H9 (cell line): ENCODE results near the gene HRAS. TPM values are rescaled to one million over a fixed set of nuclear protein-coding genes. Genes with fewer than 3 reads are reported as not detected.

Source experiments
- DNase-seq: peaks from one replicate; pipeline ENCODE4 v3.0.0-alpha.2; 2017
- H2AFZ ChIP-seq: one replicate; pipeline ENCODE4 v1.6.1; 2013; ENCODE audit warnings: mild to moderate bottlenecking, low read length, control low read depth, moderate library complexity
- H2AK5ac ChIP-seq: 2 replicates; pipeline ENCODE4 v1.6.1; 2013; ENCODE audit warnings: low read length, control low read depth, mixed read lengths; ENCODE audit not compliant: insufficient read length
- H2BK120ac ChIP-seq: one replicate; pipeline ENCODE4 v1.6.1; 2013; ENCODE audit warnings: low read depth, mild to moderate bottlenecking, low read length, control low read depth, inconsistent platforms; ENCODE audit not compliant: poor library complexity, severe bottlenecking
- H2BK12ac ChIP-seq: 2 replicates; pipeline ENCODE4 v1.6.1; 2013; ENCODE audit warnings: low read length, control low read depth, mixed read lengths, low read depth; ENCODE audit not compliant: insufficient read length
- H2BK15ac ChIP-seq: 2 replicates; pipeline ENCODE4 v1.6.1; 2013; ENCODE audit warnings: low read depth, low read length, control low read depth
- H2BK20ac ChIP-seq: one replicate; pipeline ENCODE4 v1.6.1; 2013; ENCODE audit warnings: low read depth, mild to moderate bottlenecking, low read length, control low read depth, inconsistent platforms; ENCODE audit not compliant: poor library complexity, severe bottlenecking
- H2BK5ac ChIP-seq: 2 replicates; pipeline ENCODE4 v1.6.1; 2013; ENCODE audit warnings: low read length, control low read depth, mixed read lengths; ENCODE audit not compliant: insufficient read length
- H3K14ac ChIP-seq: 2 replicates; pipeline ENCODE4 v1.6.1; 2013; ENCODE audit warnings: low read length, control low read depth; ENCODE audit not compliant: insufficient read depth
- H3K18ac ChIP-seq: 2 replicates; pipeline ENCODE4 v1.6.1; 2013; ENCODE audit warnings: low read depth, mild to moderate bottlenecking, mixed read lengths, low read length, control low read depth; ENCODE audit not compliant: insufficient read length
- H3K23ac ChIP-seq: 2 replicates; pipeline ENCODE4 v1.6.1; 2013; ENCODE audit warnings: low read length, control low read depth, mixed read lengths, low read depth; ENCODE audit not compliant: insufficient read length
- H3K23me2 ChIP-seq: 2 replicates; pipeline ENCODE4 v1.6.1; 2013; ENCODE audit warnings: low read depth, mild to moderate bottlenecking, mixed read lengths, low read length, control low read depth; ENCODE audit not compliant: insufficient read length, poor library complexity, severe bottlenecking
- H3K27ac ChIP-seq: 2 replicates; pipeline ENCODE4 v1.5.1; 2013; ENCODE audit warnings: low read length, control low read depth, mixed read lengths, low read depth; ENCODE audit not compliant: insufficient read length
- H3K27me3 ChIP-seq: 2 replicates; pipeline ENCODE4 v1.6.1; 2013; ENCODE audit warnings: low read length, control low read depth, inconsistent platforms; ENCODE audit not compliant: insufficient read depth
- H3K4ac ChIP-seq: 2 replicates; pipeline ENCODE4 v1.6.1; 2013; ENCODE audit warnings: low read depth, mild to moderate bottlenecking, control low read depth, inconsistent platforms, low read length, moderate library complexity
- H3K4me1 ChIP-seq: 2 replicates; pipeline ENCODE4 v1.6.1; 2013; ENCODE audit warnings: low read length, control low read depth, inconsistent platforms; ENCODE audit not compliant: insufficient read depth
- H3K4me2 ChIP-seq: 2 replicates; pipeline ENCODE4 v1.6.1; 2013; ENCODE audit warnings: low read length, control low read depth, mixed read lengths; ENCODE audit not compliant: insufficient read length, insufficient read depth
- H3K56ac ChIP-seq: 2 replicates; pipeline ENCODE4 v1.6.1; 2013; ENCODE audit warnings: low read depth, mild to moderate bottlenecking, mixed read lengths, low read length, control low read depth; ENCODE audit not compliant: insufficient read length
- H3K79me1 ChIP-seq: 2 replicates; pipeline ENCODE4 v1.6.1; 2013; ENCODE audit warnings: low read depth, mild to moderate bottlenecking, moderate library complexity, low read length, control low read depth, inconsistent platforms; ENCODE audit not compliant: insufficient read depth, poor library complexity, severe bottlenecking
- H3K79me2 ChIP-seq: 2 replicates; pipeline ENCODE4 v1.6.1; 2013; ENCODE audit warnings: low read length, control low read depth, inconsistent platforms; ENCODE audit not compliant: insufficient read depth
- H3K9ac ChIP-seq: 2 replicates; pipeline ENCODE4 v1.6.1; 2013; ENCODE audit warnings: low read length, control low read depth, mixed read lengths; ENCODE audit not compliant: insufficient read length; ENCODE audit errors: extremely low read depth
- H3K9me3 ChIP-seq: one replicate; pipeline ENCODE4 v1.6.1; 2013; ENCODE audit warnings: low read depth, low read length, inconsistent platforms; ENCODE audit not compliant: control insufficient read depth
- H3T11ph ChIP-seq: one replicate; pipeline ENCODE4 v1.6.1; 2013; ENCODE audit warnings: mild to moderate bottlenecking, low read length, control low read depth, inconsistent platforms
- H4K20me1 ChIP-seq: one replicate; pipeline ENCODE4 v1.6.1; 2013; ENCODE audit not compliant: control insufficient read depth, insufficient read length, insufficient read depth
- H4K5ac ChIP-seq: 2 replicates; pipeline ENCODE4 v1.6.1; 2013; ENCODE audit warnings: low read depth, mild to moderate bottlenecking, mixed read lengths, low read length, control low read depth; ENCODE audit not compliant: insufficient read length
- H4K8ac ChIP-seq: replicated peaks from 2 replicates; pipeline ENCODE4 v1.6.1; 2013; ENCODE audit warnings: low read length, control low read depth, mixed read lengths, low read depth; ENCODE audit not compliant: insufficient read length
- H4K91ac ChIP-seq: 2 replicates; pipeline ENCODE4 v1.6.1; 2013; ENCODE audit warnings: low read depth, mild to moderate bottlenecking, moderate library complexity, mixed read lengths, low read length, control low read depth; ENCODE audit not compliant: insufficient read length
- H3K27ac Mint-ChIP-seq, 3 experiments: 2 replicates in 2 of 3; 3 replicates in 1 of 3; pipeline ENCODE4 v1.8.0; 2020 to 2021; ENCODE audit warnings: mixed read lengths in 3 of 3, mild to moderate bottlenecking in 1 of 3, moderate library complexity in 1 of 3
- H3K27me3 Mint-ChIP-seq: 2 replicates; pipeline ENCODE4 v1.8.0; 2021; ENCODE audit warnings: low read depth, mild to moderate bottlenecking, moderate library complexity, mixed read lengths
- H3K36me3 Mint-ChIP-seq, 3 experiments: 2 replicates in 2 of 3; 3 replicates in 1 of 3; pipeline ENCODE4 v1.8.0; 2020 to 2021; ENCODE audit warnings: low read depth in 3 of 3, mixed read lengths in 3 of 3; ENCODE audit not compliant: insufficient read depth in 1 of 3
- H3K4me1 Mint-ChIP-seq, 2 experiments: 2 replicates each; pipeline ENCODE4 v1.8.0; 2020; ENCODE audit warnings: mixed read lengths in 2 of 2
- H3K4me3 Mint-ChIP-seq, 2 experiments: 2 replicates in 1 of 2; 3 replicates in 1 of 2; pipeline ENCODE4 v1.8.0; 2020 to 2021; ENCODE audit warnings: mild to moderate bottlenecking in 2 of 2, mixed read lengths in 2 of 2, moderate library complexity in 1 of 2
- H3K9me3 Mint-ChIP-seq, 2 experiments: 2 replicates in 1 of 2; 3 replicates in 1 of 2; pipeline ENCODE4 v1.8.0; 2020; ENCODE audit warnings: mild to moderate bottlenecking in 2 of 2, mixed read lengths in 2 of 2, moderate library complexity in 1 of 2
- WGBS: extraction: QIAGEN DNeasy Blood & Tissue Kit; methylation state at CpG from one replicate; pipeline ENCODE4 v1.1.7; 2013; ENCODE audit warnings: missing lambda C conversion rate, low lambda C conversion rate, mixed read lengths; ENCODE audit not compliant: insufficient read length; ENCODE audit errors: extremely low coverage; 5-methylcytosine and 5-hydroxymethylcytosine counted together
- total RNA-seq: library from RNA; stranded (reverse); gene quantifications from 2 replicates; pipeline ENCODE4 v1.2.1, GENCODE V29; 2021
- TF ChIP-seq, protein P1 (sequence below): fragments of 200-600 bp; sonication (generic); conservative IDR thresholded peaks from 3 replicates; pipeline ENCODE4 v1.8.0; 2021; ENCODE audit warnings: antibody characterized with exemption, mild to moderate bottlenecking

HRAS gene
- total RNA-seq, 1 experiment from 2014 or later = 61.8 TPM

DNA sequence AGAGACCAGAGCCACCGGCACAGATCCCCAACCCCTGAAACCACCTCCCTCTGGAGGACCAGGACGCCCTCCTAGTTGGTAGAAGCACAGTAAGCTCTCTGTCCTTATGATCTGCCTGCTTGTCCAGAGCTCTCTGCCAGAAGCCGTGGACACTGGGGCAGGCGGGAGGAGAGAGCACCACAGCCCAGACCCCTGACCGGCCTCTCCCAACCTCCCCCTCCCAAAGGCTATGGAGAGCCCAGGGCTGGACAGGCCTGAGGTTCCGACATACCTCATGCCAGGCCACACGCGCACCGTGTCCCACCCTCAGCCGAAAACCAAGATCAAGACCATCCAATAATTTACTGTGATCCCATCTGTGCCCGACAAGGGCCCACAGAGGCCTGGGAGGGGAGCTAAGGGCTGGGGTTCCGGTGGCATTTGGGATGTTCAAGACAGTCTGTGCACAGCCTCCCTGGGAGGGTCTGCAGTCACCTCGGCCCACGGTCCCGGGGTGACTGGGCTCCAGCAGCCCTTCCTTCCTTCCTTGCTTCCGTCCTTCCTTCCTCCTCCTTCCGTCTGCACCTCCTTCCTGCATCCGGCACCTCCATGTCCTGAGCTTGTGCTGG, 3.4 kb downstream of the HRAS start:
- Histone ChIP-seq H3K27me3 (no peaks in the 10 kb centered on the region), H3K4ac (no peak overlapping the region), H3K27ac (no peak overlapping the region), H4K5ac (no peak overlapping the region), H3K9me3 (no peaks in the 10 kb centered on the region), H2BK12ac (no peak overlapping the region), H3K79me1 (no peaks in the 10 kb centered on the region), H3K23ac (no peak overlapping the region), H2BK5ac (no peak overlapping the region), H3K4me2 (no peak overlapping the region), H3K9ac (no peak overlapping the region), H2BK15ac (no peak overlapping the region), H2BK120ac (no peak overlapping the region), H3K4me1 (no peaks in the 10 kb centered on the region), H4K20me1 (no peaks in the 10 kb centered on the region), H4K8ac (no peak overlapping the region), H3K56ac (no peak overlapping the region), H3K18ac (no peak overlapping the region), H3K79me2 (no peaks in the 10 kb centered on the region), H2AFZ (no peak overlapping the region), H3T11ph (no peak overlapping the region), H2AK5ac (no peak overlapping the region), H2BK20ac (no peak overlapping the region), H3K23me2 (peaks cover 14% of the 10 kb centered on the region), H3K14ac (no peak overlapping the region), H4K91ac (no peak overlapping the region)
- Mint-ChIP-seq H3K4me1 (peaks cover 2 to 4% of the 10 kb centered on the region in 2 experiments; a peak in 1 of 4 replicates), H3K4me3 (no peak overlapping the region), H3K36me3 (peaks cover 5 to 18% (median 10%) of the 10 kb centered on the region in 3 experiments; a peak in 5 of 7 replicates), H3K27ac (no peak overlapping the region), H3K27me3 (peaks cover 4% of the 10 kb centered on the region), H3K9me3 (peaks cover 0 to 2% of the 10 kb centered on the region in 2 experiments; a peak in 1 of 5 replicates)
- no peak for DNase-seq
- WGBS = no CpG with 5 or more reads among the region's 18 CpGs
- TF ChIP-seq, protein P1, sequence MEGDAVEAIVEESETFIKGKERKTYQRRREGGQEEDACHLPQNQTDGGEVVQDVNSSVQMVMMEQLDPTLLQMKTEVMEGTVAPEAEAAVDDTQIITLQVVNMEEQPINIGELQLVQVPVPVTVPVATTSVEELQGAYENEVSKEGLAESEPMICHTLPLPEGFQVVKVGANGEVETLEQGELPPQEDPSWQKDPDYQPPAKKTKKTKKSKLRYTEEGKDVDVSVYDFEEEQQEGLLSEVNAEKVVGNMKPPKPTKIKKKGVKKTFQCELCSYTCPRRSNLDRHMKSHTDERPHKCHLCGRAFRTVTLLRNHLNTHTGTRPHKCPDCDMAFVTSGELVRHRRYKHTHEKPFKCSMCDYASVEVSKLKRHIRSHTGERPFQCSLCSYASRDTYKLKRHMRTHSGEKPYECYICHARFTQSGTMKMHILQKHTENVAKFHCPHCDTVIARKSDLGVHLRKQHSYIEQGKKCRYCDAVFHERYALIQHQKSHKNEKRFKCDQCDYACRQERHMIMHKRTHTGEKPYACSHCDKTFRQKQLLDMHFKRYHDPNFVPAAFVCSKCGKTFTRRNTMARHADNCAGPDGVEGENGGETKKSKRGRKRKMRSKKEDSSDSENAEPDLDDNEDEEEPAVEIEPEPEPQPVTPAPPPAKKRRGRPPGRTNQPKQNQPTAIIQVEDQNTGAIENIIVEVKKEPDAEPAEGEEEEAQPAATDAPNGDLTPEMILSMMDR = no peak
